ENCODE results near the gene ZDHHC14.
"Not testable (repeated sequence)": the region's sequence is repeated elsewhere in the genome, so short reads cannot be mapped to it uniquely, and the experiment has no call there.

ZDHHC14 gene

GRCh38 chr6:157693867-157694266 is 312.9 kb downstream of the ZDHHC14 start:
- no peak for DNase-seq (ENCODE audit: low spot score)

GRCh38 chr6:157695301-157696040 is 314.5 kb downstream of the ZDHHC14 start:
- no peak for DNase-seq (ENCODE audit: low spot score)

- DNase-seq (ENCODE audit: low spot score), result no peak
Measured at GRCh38 chr6:157699777-157700636, 319.0 kb downstream of the ZDHHC14 start.

GRCh38 chr6:157706351-157706750 is 325.4 kb downstream of the ZDHHC14 start:
- not testable (repeated sequence) for DNase-seq (ENCODE audit: low spot score)

GRCh38 chr6:157706883-157707282 is 325.9 kb downstream of the ZDHHC14 start:
- DNase-seq (ENCODE audit: low spot score), result no peak

GRCh38 chr6:157707576-157707975 is 326.6 kb downstream of the ZDHHC14 start:
- no peak for DNase-seq (ENCODE audit: low spot score)

- no peak for DNase-seq (ENCODE audit: low spot score)
Measured at GRCh38 chr6:157708239-157708638, 327.2 kb downstream of the ZDHHC14 start.

- DNase-seq (ENCODE audit: low spot score), result no peak
Measured at GRCh38 chr6:157708933-157709332, 327.9 kb downstream of the ZDHHC14 start.

GRCh38 chr6:157709555-157709954 is 328.6 kb downstream of the ZDHHC14 start:
- no peak for DNase-seq (ENCODE audit: low spot score)

- DNase-seq (ENCODE audit: low spot score), result no peak
Measured at GRCh38 chr6:157710604-157711003, 329.6 kb downstream of the ZDHHC14 start.

- no peak for DNase-seq (ENCODE audit: low spot score)
Measured at GRCh38 chr6:157711060-157711459, 330.1 kb downstream of the ZDHHC14 start.

GRCh38 chr6:157712585-157713295 is 331.8 kb downstream of the ZDHHC14 start:
- DNase-seq (ENCODE audit: low spot score), result no peak

GRCh38 chr6:157713451-157714152 is 332.6 kb downstream of the ZDHHC14 start:
- DNase-seq (ENCODE audit: low spot score), result no peak

- no peak for DNase-seq (ENCODE audit: low spot score)
Measured at GRCh38 chr6:157714153-157714490, 333.1 kb downstream of the ZDHHC14 start.

GRCh38 chr6:157715728-157716164 is 334.8 kb downstream of the ZDHHC14 start:
- DNase-seq (ENCODE audit: low spot score), result no peak

GRCh38 chr6:157716251-157716995 is 335.4 kb downstream of the ZDHHC14 start:
- DNase-seq (ENCODE audit: low spot score), result no peak

- DNase-seq (ENCODE audit: low spot score), result no peak
Measured at GRCh38 chr6:157717340-157717748, 336.4 kb downstream of the ZDHHC14 start.

GRCh38 chr6:157718503-157719187 is 337.7 kb downstream of the ZDHHC14 start:
- DNase-seq (ENCODE audit: low spot score), result no peak

GRCh38 chr6:157720964-157721363 is 340.0 kb downstream of the ZDHHC14 start:
- not testable (repeated sequence) for DNase-seq (ENCODE audit: low spot score)

- no peak for DNase-seq (ENCODE audit: low spot score)
Measured at GRCh38 chr6:157721426-157721825, 340.4 kb downstream of the ZDHHC14 start.

GRCh38 chr6:157721830-157722229 is 340.8 kb downstream of the ZDHHC14 start:
- DNase-seq (ENCODE audit: low spot score), result no peak
